Measurements from ENCODE around the gene IQSEC1.

GRCh38 chr3:13121553-13122001, 48.3 kb upstream of the IQSEC1 start:
- TF ChIP-seq CTCF (IDR thresholded peaks at IDR 0.05; ENCODE audit: insufficient read depth, low read depth, low read length) (no peak), EZH2 (IDR thresholded peaks at IDR 0.05; ENCODE audit: insufficient read depth, low read length) (no peak)
